GM12878 (cell line): ENCODE results near the gene TMC6. TPM values are rescaled to one million over a fixed set of nuclear protein-coding genes. Genes with fewer than 3 reads are reported as not detected.
A peak's percentile ranks its signal among the peaks of the same experiment; 100 is the strongest.

Experiments used
- BHLHE40 ChIP-seq, 2 experiments: fragments of 450-650 bp in 1 of 2; IDR thresholded peaks; 2 replicates each; pipeline ENCODE4 v1.6.1; 2011 to 2017; ENCODE audit warnings: low read depth in 2 of 2, borderline replicate concordance in 1 of 2, improper control_type of control experiment in 1 of 2, low read length in 1 of 2, mild to moderate bottlenecking in 1 of 2
- CEBPZ ChIP-seq: fragments of 150-350 bp; IDR thresholded peaks from 2 replicates; pipeline ENCODE4 v1.6.1; 2016; ENCODE audit warnings: low read depth, low read length
- ETV6 ChIP-seq, 2 experiments: fragments of 450-650 bp in 1 of 2; IDR thresholded peaks in 1 of 2; conservative IDR thresholded peaks in 1 of 2; 2 replicates each; pipeline ENCODE4 v1.6.1; 2014; ENCODE audit warnings: antibody characterized with exemption in 1 of 2, borderline replicate concordance in 1 of 2, low read depth in 1 of 2, mild to moderate bottlenecking in 1 of 2, moderate library complexity in 1 of 2
- IRF3 ChIP-seq: fragments of 450-650 bp; IDR thresholded peaks from 2 replicates; pipeline ENCODE4 v1.6.1; 2014; ENCODE audit warnings: mild to moderate bottlenecking
- KAT2A ChIP-seq: conservative IDR thresholded peaks from 2 replicates; pipeline ENCODE4 v1.6.1; 2011; ENCODE audit warnings: low read depth, low read length; ENCODE audit not compliant: control insufficient read depth
- NKRF ChIP-seq: fragments of 450-650 bp; conservative IDR thresholded peaks from 2 replicates; pipeline ENCODE4 v1.6.1; 2017; ENCODE audit warnings: mild to moderate bottlenecking, moderate library complexity
- POLR2AphosphoS2 ChIP-seq: IDR thresholded peaks from 2 replicates; pipeline ENCODE4 v1.6.1; 2011; ENCODE audit warnings: low read depth, mild to moderate bottlenecking, low read length, improper control_type of control experiment, moderate library complexity
- PRDM15 ChIP-seq: fragments of 450-650 bp; formaldehyde crosslinking; IDR thresholded peaks from 2 replicates; pipeline ENCODE4 v1.4.0; 2020; ENCODE audit warnings: mild to moderate bottlenecking, moderate library complexity
- RB1 ChIP-seq: fragments of 450-650 bp; formaldehyde crosslinking; IDR thresholded peaks from 2 replicates; pipeline ENCODE4 v1.6.1; 2017; ENCODE audit warnings: mild to moderate bottlenecking, borderline replicate concordance
- SMC3 ChIP-seq: IDR thresholded peaks from 2 replicates; pipeline ENCODE4 v1.6.1; 2011; ENCODE audit warnings: low read length, improper control_type of control experiment, borderline replicate concordance
- STAT3 ChIP-seq: IDR thresholded peaks from 2 replicates; pipeline ENCODE4 v1.6.1; 2011; ENCODE audit warnings: low read depth, low read length, improper control_type of control experiment
- YY1 ChIP-seq: IDR thresholded peaks from 2 replicates; pipeline ENCODE4 v1.6.1; 2011; ENCODE audit warnings: low read depth, mild to moderate bottlenecking, low read length
- ZNF622 ChIP-seq: fragments of 450-650 bp; IDR thresholded peaks from 2 replicates; pipeline ENCODE4 v1.6.1; 2017; ENCODE audit warnings: mild to moderate bottlenecking, inconsistent platforms
- polyA plus RNA-seq, 11 experiments: library from polyadenylated mRNA; depleted of rRNA in 4 of 11; unstranded in 6 of 11; stranded (reverse) in 5 of 11; fragments of >200 nt; fragmentation: Nextera tagmentation in 4 of 11; fragmentation: Illumina TruSeq in 1 of 11; extraction: Ambion mirVana in 4 of 11; extraction: Trizol in 1 of 11; gene quantifications; 1 replicate in 1 of 11; 2 replicates in 10 of 11; pipeline versions ENCODE4 v1.2.1 to v1.2.3, GENCODE V29; 2011 to 2016; ENCODE audit warnings: inconsistent platforms in 2 of 11, missing spikeins in 2 of 11, low read depth in 1 of 11
- total RNA-seq, 4 experiments: library from RNA; depleted of rRNA in 3 of 4; stranded (reverse); fragments of >200 nt in 3 of 4; fragmentation: Illumina TruSeq in 1 of 4; extraction: Trizol in 1 of 4; gene quantifications; 2 replicates each; pipeline versions ENCODE4 v1.2.1 to v1.2.3, GENCODE V29; 2013 to 2021
- TF ChIP-seq, protein P1 (sequence below): IDR thresholded peaks from 2 replicates; pipeline ENCODE4 v1.6.1; 2012; ENCODE audit warnings: low read depth, low read length, improper control_type of control experiment

The TMC6 gene
- total and polyA plus RNA-seq, 10 of the 15 experiments (the other 5 are each of a cell fraction or from before 2014, with no cell fraction given), result 1.9 to 232 (median 60.6) TPM

DNA sequence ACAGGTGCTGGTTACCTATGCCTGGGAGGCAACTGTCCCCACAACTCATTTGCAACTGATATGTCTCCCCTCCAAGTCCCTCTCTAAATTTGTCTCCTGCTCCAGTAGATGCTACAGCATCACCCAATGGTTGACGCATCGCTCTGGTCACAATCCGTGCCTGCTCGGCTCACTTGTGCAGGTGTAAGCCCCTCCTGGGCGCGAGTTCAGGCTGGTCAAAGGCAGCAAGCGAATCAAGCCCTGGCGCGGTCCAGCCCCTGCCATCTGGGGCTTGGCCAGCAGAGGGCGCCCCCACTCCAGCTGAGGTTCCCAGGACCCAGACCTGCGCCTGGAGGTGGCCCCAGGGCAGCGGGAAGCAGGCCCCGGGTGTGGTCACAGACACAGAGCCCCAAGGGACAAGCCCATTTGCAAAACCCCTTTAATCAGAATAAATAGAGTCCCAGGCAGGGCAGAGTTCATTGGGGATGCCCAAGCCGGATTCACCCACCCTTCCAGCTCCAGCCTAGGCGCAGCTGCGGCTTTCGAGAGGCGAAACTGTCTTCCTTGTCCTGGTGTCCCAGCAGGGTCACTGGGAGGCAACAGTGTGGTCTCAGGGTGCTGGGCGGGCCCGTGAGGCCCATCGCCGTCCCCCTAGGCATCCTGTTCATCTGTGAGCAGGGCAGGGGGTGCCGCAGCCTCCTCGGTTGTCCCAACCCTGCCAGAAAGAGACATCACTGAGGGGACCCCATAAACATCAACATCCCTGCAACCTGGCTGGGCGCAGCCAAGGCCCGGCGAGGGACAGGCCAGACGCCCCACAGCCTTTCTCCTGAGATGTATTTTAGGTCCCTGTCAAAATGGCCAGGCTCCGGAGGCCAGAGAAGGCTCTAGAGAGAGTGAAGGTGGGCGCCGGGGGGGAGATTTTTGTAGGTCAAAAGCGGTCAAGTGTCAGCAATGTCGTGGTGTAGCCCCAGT lies 15.8 kb downstream of the TMC6 start (continued):
- TF ChIP-seq CEBPZ (no peak), STAT3 (no peak), IRF3 (no peak), POLR2AphosphoS2 (peak; percentile 70; the same call in 1 of the 2 replicates), NKRF (no peak), BHLHE40 (IDR thresholded peaks at IDR 0.05; ENCODE audit: borderline replicate concordance in 1 of 2, low read depth in 2 of 2, low read length in 1 of 2) (peak in 1 of 2 experiments; percentile 29; a peak in 1 of 4 replicates), RB1 (peak; percentile 77; the same call in 1 of the 2 replicates), PRDM15 (CRISPR knock-in tag) (no peak), YY1 (peak; percentile 79), ETV6 (conservative IDR thresholded peaks at IDR 0.05 in 1 of 2, IDR thresholded peaks at IDR 0.05 in 1 of 2; ENCODE audit: borderline replicate concordance in 1 of 2, low read depth in 1 of 2) (no peak), ZNF622 (no peak), KAT2A (no peak), SMC3 (peak; percentile 92)
- TF ChIP-seq, protein P1, sequence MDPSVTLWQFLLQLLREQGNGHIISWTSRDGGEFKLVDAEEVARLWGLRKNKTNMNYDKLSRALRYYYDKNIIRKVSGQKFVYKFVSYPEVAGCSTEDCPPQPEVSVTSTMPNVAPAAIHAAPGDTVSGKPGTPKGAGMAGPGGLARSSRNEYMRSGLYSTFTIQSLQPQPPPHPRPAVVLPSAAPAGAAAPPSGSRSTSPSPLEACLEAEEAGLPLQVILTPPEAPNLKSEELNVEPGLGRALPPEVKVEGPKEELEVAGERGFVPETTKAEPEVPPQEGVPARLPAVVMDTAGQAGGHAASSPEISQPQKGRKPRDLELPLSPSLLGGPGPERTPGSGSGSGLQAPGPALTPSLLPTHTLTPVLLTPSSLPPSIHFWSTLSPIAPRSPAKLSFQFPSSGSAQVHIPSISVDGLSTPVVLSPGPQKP, result no peak
